ENCODE data around the gene MRPL58. TPM values are rescaled to one million over a fixed set of nuclear protein-coding genes. Genes with fewer than 3 reads are reported as not detected.

MRPL58 gene
- total RNA-seq, 4 donors from 2014 or later = 28.0 to 48.5 (median 42.6) TPM

DNA sequence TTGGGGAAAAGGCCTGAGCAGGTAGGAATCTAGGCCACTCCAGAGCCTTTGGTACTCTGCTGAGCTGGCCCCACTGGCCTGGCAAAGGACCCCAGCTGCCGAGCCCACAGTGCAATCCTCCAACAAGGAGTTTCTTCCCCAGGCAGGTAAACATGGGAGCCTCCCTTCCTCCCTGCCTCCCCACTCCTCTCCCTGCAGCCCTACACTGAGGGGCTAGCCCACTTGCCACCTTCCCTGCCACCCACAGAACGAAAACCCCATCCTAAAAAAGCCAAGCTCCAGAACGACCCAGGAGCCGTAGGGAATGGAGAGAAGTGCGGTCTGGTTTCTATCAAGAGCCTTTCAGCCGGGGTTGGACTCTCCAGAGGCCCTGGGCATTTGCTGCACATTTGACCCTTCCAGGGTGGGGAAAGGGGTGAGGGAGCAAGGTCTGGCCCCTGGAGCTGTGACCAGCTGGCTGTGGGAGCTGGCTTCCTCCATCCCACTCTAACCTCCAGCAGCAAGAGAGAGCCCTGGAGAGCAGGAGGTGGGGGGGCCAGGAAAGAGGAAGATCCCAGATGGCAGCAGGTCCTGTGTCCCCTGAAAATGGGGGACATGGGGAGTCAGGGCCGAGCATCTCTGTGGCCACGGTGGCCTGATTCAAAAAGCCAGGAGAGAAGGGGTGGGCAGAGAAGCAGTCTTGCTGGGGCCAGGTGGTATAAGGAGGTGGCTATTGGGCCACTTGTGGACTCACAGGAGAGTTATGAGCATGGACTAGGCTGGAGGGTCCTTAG lies 41.2 kb upstream of the MRPL58 start:
- TF ChIP-seq CTCF (IDR thresholded peaks at IDR 0.05) = no peak
- ATAC-seq (ENCODE audit: low FRiP score) = no peak
- no peak for DNase-seq (ENCODE audit: low spot score)

GRCh38 chr17:74971842-74972106 lies 40.7 kb upstream of the MRPL58 start:
- TF ChIP-seq CTCF (IDR thresholded peaks at IDR 0.05) = no peak
- ATAC-seq (ENCODE audit: low FRiP score) = peak; percentile 12
- DNase-seq (ENCODE audit: low spot score) = no peak

DNA sequence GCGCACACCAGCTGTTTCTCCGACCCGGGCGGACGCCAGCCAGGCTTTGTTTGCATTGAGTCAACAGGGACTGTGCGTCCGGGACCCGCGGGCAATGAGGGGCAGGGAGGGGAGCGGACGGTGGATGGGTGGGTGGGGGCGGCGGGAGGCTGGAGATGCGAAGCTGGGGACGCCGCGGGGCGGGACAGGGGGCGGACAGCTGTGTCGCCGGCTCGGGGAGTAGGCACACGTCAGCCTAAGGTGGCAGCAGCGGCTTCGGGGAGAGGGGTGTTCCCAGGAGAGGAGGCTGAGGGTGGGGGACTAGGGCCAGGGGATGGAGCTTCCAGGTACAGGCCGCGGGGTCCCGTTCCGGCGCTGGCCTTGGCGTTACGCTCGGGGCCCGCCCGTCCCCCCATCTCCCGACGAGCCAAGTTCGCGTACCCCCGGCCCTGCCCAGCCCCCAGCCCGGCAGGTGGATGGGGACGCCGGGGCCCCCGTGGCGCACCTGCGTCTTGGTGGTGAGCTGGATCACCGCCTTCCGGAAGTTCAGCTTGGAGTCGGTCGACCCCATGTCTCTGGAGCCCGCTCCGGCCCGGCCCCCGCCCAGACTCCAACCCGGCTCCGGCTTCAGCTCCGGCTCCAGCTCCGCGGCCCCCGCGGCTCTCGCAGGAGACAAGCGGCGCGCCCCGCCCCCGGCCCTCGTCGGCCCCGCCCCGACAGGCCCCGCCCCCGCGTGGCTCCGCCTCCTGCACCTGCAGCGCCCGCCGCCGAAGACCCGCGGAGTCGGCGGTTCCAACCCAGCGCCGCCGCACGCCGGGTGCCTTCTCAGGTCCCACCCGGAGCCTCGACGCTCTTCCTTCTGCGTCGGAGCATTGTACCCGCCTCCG lies 40.1 kb upstream of the MRPL58 start, which contains the start of gene HID1:
HID1 (minus strand) TSS at position 653 of the 866 bp plus-strand sequence; CDS start at position 550, 103 bp downstream.
- no peak for TF ChIP-seq CTCF (IDR thresholded peaks at IDR 0.05)
- ATAC-seq (ENCODE audit: low FRiP score) (peak; percentile 73), DNase-seq (ENCODE audit: low spot score) (no peak)

DNA sequence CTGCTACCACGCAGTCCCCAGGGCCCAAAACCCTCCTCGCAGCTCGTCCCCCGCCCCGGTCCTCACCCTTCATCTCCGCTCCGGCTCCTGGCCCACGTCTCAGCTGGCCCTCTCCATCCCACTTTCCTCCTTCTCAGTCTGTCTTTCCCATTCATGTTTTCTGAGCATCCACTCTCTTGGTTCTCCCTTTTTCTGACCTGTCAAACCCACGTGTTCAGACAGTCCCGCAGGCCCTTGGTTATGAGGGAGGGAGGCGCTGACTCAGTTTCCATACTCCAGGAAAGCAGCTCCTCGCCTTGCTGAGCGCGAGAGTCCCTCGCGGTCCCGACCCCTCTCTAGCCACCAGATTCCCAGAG lies 39.5 kb upstream of the MRPL58 start:
- DNase-seq (ENCODE audit: low spot score) = no peak
- no peak for ATAC-seq (ENCODE audit: low FRiP score)
- TF ChIP-seq CTCF (IDR thresholded peaks at IDR 0.05) = no peak

GRCh38 chr17:74975943-74976342 lies 36.5 kb upstream of the MRPL58 start:
- ATAC-seq (ENCODE audit: low FRiP score) (no peak), DNase-seq (ENCODE audit: low spot score) (no peak)
- TF ChIP-seq CTCF (IDR thresholded peaks at IDR 0.05) = no peak

- no peak for TF ChIP-seq CTCF (IDR thresholded peaks at IDR 0.05)
- ATAC-seq (ENCODE audit: low FRiP score) (no peak), DNase-seq (ENCODE audit: low spot score) (no peak)
These were observed 34.7 kb upstream of the MRPL58 start for GRCh38 chr17:74977802-74978201.

Data from omental fat pad (tissue), 4 donors.